ENCODE measurements around the gene SETBP1. TPM values are rescaled to one million over a fixed set of nuclear protein-coding genes. Genes with fewer than 3 reads are reported as not detected.
A peak's percentile ranks its signal among the peaks of the same experiment; 100 is the strongest.

Gene SETBP1
- total RNA-seq, 2 donors from 2014 or later: 77.9 to 79.6 TPM

DNA sequence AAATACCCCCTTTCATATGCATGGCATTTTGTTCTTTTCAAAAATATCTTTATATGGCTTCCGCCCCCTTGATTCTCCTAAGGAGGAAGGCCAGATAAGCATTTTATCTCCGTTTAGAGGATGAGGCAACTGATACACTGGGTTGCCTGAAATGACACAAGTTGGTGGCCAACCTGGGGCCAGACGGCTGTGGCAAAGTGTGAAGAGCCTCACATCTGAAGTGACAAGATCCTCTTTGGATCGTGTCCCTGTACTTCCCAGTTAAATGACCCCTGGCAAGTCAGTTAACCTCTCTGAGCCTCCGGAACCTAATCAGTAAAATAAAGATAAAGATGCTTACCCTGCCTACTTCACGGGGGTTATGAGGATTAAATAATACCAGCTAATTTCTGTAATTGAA is 4.6 kb downstream of the SETBP1 start:
- ATAC-seq (no peak), DNase-seq (ENCODE audit: low spot score) (no peak)
- H3K4me3 Mint-ChIP-seq: no peak overlapping the region
- H3K27me3 Mint-ChIP-seq: no peaks in the 10 kb centered on the region
- H3K4me1 Mint-ChIP-seq (ENCODE audit: low read depth in 2 of 2): peaks cover 33 to 40% of the 10 kb centered on the region in 2 donors
- H3K27ac Mint-ChIP-seq: peak overlapping the region in 1 of 2 donors; percentile 52
- peaks cover 6% of the 10 kb centered on the region for H3K36me3 Mint-ChIP-seq
- no peaks in the 10 kb centered on the region for H3K9me3 Mint-ChIP-seq

GRCh38 chr18:44686156-44686555 is 5.5 kb downstream of the SETBP1 start:
- H3K27me3 Mint-ChIP-seq: no peaks in the 10 kb centered on the region
- ATAC-seq (no peak), DNase-seq (ENCODE audit: low spot score) (no peak)
- peaks cover 36 to 44% of the 10 kb centered on the region in 2 donors for H3K4me1 Mint-ChIP-seq (ENCODE audit: low read depth in 2 of 2)
- peak overlapping the region in 1 of 2 donors; percentile 34 for H3K27ac Mint-ChIP-seq
- H3K4me3 Mint-ChIP-seq: no peak overlapping the region
- no peaks in the 10 kb centered on the region for H3K9me3 Mint-ChIP-seq
- peaks cover under 1% of the 10 kb centered on the region for H3K36me3 Mint-ChIP-seq

DNA sequence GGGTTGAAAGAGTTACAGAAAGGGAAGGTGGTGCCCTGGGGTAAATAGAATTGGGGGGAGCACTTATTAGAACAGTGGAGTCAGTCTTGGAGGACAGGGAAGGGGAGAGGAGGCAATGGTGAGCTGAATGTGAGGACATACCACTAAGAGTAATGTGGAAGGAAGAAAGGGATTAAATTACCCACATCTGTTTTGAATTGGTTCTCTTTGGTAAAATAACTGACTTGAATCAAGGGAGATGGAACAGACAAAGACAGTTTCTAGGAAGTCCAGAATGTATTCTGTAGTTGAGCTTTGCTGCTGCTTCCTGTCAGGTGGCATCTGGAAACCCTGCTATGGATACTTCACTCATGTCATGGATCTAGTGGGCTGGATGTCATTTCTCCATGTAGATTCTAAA is 6.7 kb downstream of the SETBP1 start:
- Mint-ChIP-seq H3K9me3 (no peaks in the 10 kb centered on the region), H3K27me3 (no peaks in the 10 kb centered on the region), H3K27ac (peak overlapping the region in 1 of 2 donors; percentile 34), H3K36me3 (no peaks in the 10 kb centered on the region), H3K4me3 (no peak overlapping the region), H3K4me1 (ENCODE audit: low read depth in 2 of 2) (peaks cover 46 to 55% of the 10 kb centered on the region in 2 donors)
- DNase-seq (ENCODE audit: low spot score) (no peak), ATAC-seq (no peak)

DNA sequence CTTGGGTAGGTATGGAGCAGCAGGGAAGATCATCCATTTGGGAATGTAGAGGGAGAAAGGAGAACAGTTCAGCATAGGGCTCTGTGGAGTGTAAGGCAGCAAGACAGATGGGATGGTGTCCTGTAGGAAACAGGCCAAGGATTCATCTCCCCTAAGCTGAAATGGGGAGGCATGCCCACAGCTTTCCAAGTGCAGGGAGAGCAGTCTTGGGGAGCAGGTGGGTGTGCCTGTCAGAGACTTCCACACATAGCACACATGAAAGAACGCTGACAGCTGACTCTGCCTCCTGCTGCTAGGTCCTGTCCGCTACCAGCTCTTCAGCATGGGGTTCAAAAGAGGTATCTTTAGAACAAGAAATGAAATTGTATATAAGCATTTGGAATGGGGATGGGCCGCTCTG is 9.0 kb downstream of the SETBP1 start:
- H3K27me3 Mint-ChIP-seq: no peaks in the 10 kb centered on the region
- ATAC-seq: no peak
- no peaks in the 10 kb centered on the region for H3K9me3 Mint-ChIP-seq
- DNase-seq (ENCODE audit: low spot score): no peak
- no peak overlapping the region for H3K4me3 Mint-ChIP-seq
- peaks cover 65 to 72% of the 10 kb centered on the region in 2 donors for H3K4me1 Mint-ChIP-seq (ENCODE audit: low read depth in 2 of 2)
- H3K27ac Mint-ChIP-seq: peak overlapping the region in 1 of 2 donors; percentile 4
- no peaks in the 10 kb centered on the region for H3K36me3 Mint-ChIP-seq

GRCh38 chr18:44691148-44691925 is 10.6 kb downstream of the SETBP1 start:
- peaks cover 65 to 72% of the 10 kb centered on the region in 2 donors for H3K4me1 Mint-ChIP-seq (ENCODE audit: low read depth in 2 of 2)
- ATAC-seq (no peak), DNase-seq (ENCODE audit: low spot score) (no peak)
- H3K27me3 Mint-ChIP-seq: no peaks in the 10 kb centered on the region
- no peaks in the 10 kb centered on the region for H3K36me3 Mint-ChIP-seq
- H3K4me3 Mint-ChIP-seq: no peak overlapping the region
- H3K9me3 Mint-ChIP-seq: no peaks in the 10 kb centered on the region
- peak overlapping the region in 1 of 2 donors; percentile 58 for H3K27ac Mint-ChIP-seq

GRCh38 chr18:44693030-44693784 is 12.5 kb downstream of the SETBP1 start:
- Mint-ChIP-seq H3K4me3 (no peak overlapping the region), H3K9me3 (no peaks in the 10 kb centered on the region), H3K4me1 (ENCODE audit: low read depth in 2 of 2) (peaks cover 59 to 61% of the 10 kb centered on the region in 2 donors), H3K27ac (peak overlapping the region in 1 of 2 donors; percentile 57), H3K27me3 (no peaks in the 10 kb centered on the region), H3K36me3 (peaks cover 2% of the 10 kb centered on the region)
- DNase-seq (ENCODE audit: low spot score) (no peak), ATAC-seq (peak in 1 of 2 donors; percentile 71)

DNA sequence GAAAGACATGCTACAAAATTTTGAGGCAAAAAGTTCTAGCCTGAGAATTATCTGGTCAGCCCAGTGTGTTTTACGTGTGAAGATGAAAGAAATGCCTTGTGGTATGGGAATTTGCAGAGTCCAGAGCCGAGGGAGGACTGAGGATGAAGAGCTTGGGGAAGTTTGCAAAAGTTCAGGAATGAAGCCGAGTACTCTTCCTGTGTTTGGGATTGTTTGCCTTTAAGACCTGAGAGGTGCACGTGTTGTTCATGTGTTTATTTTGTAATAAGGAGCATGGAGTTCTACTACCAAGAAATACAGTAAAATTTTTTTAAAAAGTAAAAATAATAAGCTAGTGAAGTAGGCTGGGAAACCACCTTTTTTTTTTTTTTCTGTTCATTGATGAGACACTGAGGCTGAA is 14.8 kb downstream of the SETBP1 start:
- H3K9me3 Mint-ChIP-seq: no peaks in the 10 kb centered on the region
- H3K4me3 Mint-ChIP-seq: no peak overlapping the region
- no peaks in the 10 kb centered on the region for H3K27me3 Mint-ChIP-seq
- H3K36me3 Mint-ChIP-seq: peaks cover 6% of the 10 kb centered on the region
- peaks cover 59 to 63% of the 10 kb centered on the region in 2 donors for H3K4me1 Mint-ChIP-seq (ENCODE audit: low read depth in 2 of 2)
- peak overlapping the region in 1 of 2 donors; percentile 6 for H3K27ac Mint-ChIP-seq
- ATAC-seq: no peak
- no peak for DNase-seq (ENCODE audit: low spot score)

DNA sequence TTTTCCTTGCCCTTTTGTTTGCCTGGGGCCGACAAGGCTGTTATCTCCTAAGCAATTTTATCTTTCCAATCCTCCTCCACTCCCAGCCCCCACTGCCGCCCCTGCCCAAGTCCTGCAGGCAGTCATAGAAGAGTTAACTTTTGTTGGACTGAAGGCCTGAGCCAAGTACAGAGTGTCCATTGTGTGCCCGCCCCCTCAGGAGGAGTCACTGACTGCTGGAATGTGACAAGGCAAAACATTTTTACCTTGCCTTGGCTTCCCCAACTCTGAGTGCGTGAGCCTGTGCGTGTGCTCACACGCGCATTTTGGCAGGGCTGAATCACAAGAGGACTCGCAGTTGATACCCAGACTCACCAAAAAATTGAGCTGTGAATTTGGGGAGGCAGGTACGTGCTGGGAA is 16.2 kb downstream of the SETBP1 start:
- no peak for ATAC-seq
- H3K4me3 Mint-ChIP-seq: no peak overlapping the region
- DNase-seq (ENCODE audit: low spot score): no peak
- H3K27me3 Mint-ChIP-seq: no peaks in the 10 kb centered on the region
- peaks cover 57 to 64% of the 10 kb centered on the region in 2 donors for H3K4me1 Mint-ChIP-seq (ENCODE audit: low read depth in 2 of 2)
- H3K36me3 Mint-ChIP-seq: peaks cover 6% of the 10 kb centered on the region
- H3K27ac Mint-ChIP-seq: peak overlapping the region in 1 of 2 donors; percentile 24
- H3K9me3 Mint-ChIP-seq: no peaks in the 10 kb centered on the region

DNA sequence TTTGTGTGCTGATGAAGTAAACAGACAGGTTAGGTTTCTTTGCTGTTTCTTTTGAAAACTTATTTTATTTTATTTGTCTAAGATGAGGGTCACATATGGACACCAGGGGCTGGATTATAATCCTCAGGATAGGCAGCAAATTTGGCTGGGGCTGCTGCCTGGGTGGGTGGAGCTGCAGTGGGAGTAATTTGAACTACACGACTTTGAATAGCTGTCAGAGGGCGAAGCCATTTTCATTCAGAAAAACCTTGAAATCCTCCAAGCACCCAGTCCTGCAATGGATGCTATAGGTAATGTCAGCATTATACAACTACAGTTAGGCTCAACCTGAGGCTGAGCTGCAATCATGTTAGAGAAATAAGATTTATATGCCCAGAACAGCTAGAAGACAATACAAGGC is 16.6 kb downstream of the SETBP1 start:
- no peaks in the 10 kb centered on the region for H3K27me3 Mint-ChIP-seq
- DNase-seq (ENCODE audit: low spot score) (no peak), ATAC-seq (no peak)
- H3K9me3 Mint-ChIP-seq: no peaks in the 10 kb centered on the region
- peaks cover 8% of the 10 kb centered on the region for H3K36me3 Mint-ChIP-seq
- H3K4me3 Mint-ChIP-seq: no peak overlapping the region
- peaks cover 58 to 65% of the 10 kb centered on the region in 2 donors for H3K4me1 Mint-ChIP-seq (ENCODE audit: low read depth in 2 of 2)
- H3K27ac Mint-ChIP-seq: peak overlapping the region in 1 of 2 donors; percentile 24

DNA sequence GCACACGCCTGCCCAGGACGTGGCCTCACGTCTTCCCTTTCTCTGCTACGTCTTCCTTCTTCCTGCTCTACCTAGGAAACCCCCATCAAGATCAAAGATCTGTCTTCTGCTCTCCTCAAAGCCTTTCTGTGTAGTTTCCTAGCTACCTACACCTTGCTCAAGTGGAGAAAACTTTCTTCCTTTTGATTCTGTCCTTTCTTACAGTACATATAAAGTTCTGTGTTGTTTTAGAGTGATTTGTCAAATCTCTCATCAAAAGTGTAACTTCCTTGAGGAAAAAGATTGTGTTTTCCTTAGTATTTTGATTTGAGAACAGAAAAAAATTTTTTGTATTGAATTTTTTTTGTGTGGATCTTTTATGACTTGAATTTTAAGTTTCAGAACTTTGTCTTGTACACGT is 17.8 kb downstream of the SETBP1 start:
- Mint-ChIP-seq H3K4me3 (peak overlapping the region; percentile 2), H3K27me3 (no peaks in the 10 kb centered on the region), H3K4me1 (ENCODE audit: low read depth in 2 of 2) (peaks cover 57 to 59% of the 10 kb centered on the region in 2 donors), H3K9me3 (no peaks in the 10 kb centered on the region), H3K27ac (peak overlapping the region; percentile 2 to 17), H3K36me3 (peaks cover 16% of the 10 kb centered on the region)
- ATAC-seq (no peak), DNase-seq (ENCODE audit: low spot score) (no peak)

DNA sequence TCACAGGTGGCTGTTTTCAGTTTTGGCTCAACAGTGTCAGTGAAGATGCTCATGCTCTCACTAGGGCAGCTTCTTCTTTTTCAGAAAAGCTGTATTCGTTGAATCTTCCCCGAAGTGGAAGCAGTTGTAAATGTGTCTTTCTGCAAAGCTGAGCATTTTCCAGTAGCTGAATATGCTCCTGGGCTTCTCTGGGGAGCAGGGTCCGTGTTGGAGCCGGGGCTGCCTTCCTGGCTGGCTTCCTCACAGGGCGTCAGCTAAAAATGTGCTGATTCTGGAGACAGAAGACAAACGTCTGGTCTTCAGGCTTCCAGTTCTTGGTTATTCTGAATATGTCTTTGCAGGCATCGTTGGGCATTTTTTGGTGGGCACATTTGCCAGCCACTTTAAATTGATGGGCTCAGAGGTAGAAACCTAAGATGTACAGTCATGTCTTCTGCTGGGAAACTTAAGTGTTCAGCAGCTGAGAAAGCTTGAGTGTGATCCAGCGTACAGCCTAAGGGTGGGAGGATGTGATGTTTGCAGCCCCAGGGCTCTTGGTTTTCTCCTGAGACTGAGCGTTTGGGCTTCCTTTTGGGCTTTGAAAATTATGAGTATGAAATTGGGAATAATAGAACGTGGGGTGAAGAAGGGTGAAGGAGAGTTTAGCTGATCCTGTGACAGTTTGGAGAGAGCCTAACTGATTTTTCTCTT is 19.0 kb downstream of the SETBP1 start:
- peak overlapping the region; percentile 84 to 97 for H3K27ac Mint-ChIP-seq
- H3K4me3 Mint-ChIP-seq: peak overlapping the region; percentile 63
- no peak for DNase-seq (ENCODE audit: low spot score)
- H3K36me3 Mint-ChIP-seq: peaks cover 16% of the 10 kb centered on the region
- ATAC-seq: no peak
- peaks cover 56 to 59% of the 10 kb centered on the region in 2 donors for H3K4me1 Mint-ChIP-seq (ENCODE audit: low read depth in 2 of 2)
- no peaks in the 10 kb centered on the region for H3K9me3 Mint-ChIP-seq
- no peaks in the 10 kb centered on the region for H3K27me3 Mint-ChIP-seq

DNA sequence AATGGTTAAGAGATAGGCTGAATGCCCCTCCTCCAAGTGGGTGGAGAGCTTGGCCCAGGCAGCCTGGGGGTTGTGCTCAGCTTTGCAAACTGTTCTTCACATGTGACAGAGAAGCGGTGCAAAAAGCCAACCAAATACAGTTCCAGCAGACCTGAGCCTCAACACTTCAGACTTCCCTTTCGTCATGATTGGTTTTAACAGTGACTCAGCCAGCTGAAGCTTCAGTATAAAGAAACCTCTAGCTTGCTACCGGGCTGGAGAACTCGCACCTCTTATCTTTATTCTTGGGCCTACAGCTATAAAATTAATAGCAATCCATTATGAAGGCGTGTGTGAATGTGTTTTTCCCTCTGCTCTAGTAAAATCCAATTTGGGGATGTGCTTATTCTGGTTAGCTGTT is 20.0 kb downstream of the SETBP1 start:
- Mint-ChIP-seq H3K4me1 (ENCODE audit: low read depth in 2 of 2) (peaks cover 47 to 53% of the 10 kb centered on the region in 2 donors), H3K4me3 (peak overlapping the region; percentile 63), H3K9me3 (no peaks in the 10 kb centered on the region)

GRCh38 chr18:44701227-44701626 is 20.5 kb downstream of the SETBP1 start:
- Mint-ChIP-seq H3K27me3 (no peaks in the 10 kb centered on the region), H3K27ac (peak overlapping the region; percentile 84 to 97), H3K36me3 (peaks cover 16% of the 10 kb centered on the region), H3K4me1 (ENCODE audit: low read depth in 2 of 2) (peaks cover 47 to 53% of the 10 kb centered on the region in 2 donors), H3K9me3 (no peaks in the 10 kb centered on the region), H3K4me3 (peak overlapping the region; percentile 63)
- no peak for DNase-seq (ENCODE audit: low spot score)
- ATAC-seq: no peak

More for the DNA sequence above, 20.0 kb downstream of the SETBP1 start:
- ATAC-seq: peak; percentile 94 to 98
- peaks cover 16% of the 10 kb centered on the region for H3K36me3 Mint-ChIP-seq
- peak overlapping the region; percentile 84 to 97 for H3K27ac Mint-ChIP-seq
- peak; percentile 74 for DNase-seq (ENCODE audit: low spot score)
- no peaks in the 10 kb centered on the region for H3K27me3 Mint-ChIP-seq

All from natural killer cell treated with Interleukin-12 subunit alpha and Interleukin-12 subunit beta and Interleukin-15 and Interleukin-18, amount 100 ng/mL, for 72 hours (primary cell).